ENCODE results near the gene PSMC4.
"Not testable (repeated sequence)": the region's sequence is repeated elsewhere in the genome, so short reads cannot be mapped to it uniquely, and the experiment has no call there.

Gene PSMC4

DNA sequence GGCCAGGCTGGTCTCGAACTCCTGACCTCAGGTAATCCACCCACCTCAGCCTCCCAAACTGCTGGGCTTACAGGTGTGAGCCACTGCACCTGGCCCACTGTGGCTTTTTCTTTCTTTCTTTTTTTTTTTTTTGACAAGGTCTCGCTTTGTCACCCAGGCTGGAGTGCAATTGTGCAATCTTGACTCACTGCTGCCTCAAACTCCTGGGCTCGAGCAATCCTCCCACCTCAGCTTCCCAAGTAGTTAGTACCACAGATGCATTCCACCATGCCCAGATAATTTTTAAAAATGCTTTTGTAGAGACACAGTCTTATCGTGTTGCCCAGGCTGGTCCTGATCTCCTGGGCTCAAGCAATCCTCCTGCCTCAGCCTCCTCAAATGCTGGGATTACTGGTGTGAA, 24.4 kb upstream of the PSMC4 start:
- no peak for DNase-seq (ENCODE audit: low spot score)
- TF ChIP-seq, protein P1, sequence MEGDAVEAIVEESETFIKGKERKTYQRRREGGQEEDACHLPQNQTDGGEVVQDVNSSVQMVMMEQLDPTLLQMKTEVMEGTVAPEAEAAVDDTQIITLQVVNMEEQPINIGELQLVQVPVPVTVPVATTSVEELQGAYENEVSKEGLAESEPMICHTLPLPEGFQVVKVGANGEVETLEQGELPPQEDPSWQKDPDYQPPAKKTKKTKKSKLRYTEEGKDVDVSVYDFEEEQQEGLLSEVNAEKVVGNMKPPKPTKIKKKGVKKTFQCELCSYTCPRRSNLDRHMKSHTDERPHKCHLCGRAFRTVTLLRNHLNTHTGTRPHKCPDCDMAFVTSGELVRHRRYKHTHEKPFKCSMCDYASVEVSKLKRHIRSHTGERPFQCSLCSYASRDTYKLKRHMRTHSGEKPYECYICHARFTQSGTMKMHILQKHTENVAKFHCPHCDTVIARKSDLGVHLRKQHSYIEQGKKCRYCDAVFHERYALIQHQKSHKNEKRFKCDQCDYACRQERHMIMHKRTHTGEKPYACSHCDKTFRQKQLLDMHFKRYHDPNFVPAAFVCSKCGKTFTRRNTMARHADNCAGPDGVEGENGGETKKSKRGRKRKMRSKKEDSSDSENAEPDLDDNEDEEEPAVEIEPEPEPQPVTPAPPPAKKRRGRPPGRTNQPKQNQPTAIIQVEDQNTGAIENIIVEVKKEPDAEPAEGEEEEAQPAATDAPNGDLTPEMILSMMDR (IDR thresholded peaks at IDR 0.05; ENCODE audit: extremely low read depth, missing control alignments): no peak

GRCh38 chr19:39949026-39949747, 21.8 kb upstream of the PSMC4 start:
- no peak for DNase-seq (ENCODE audit: low spot score)
- TF ChIP-seq, protein P1 (IDR thresholded peaks at IDR 0.05; ENCODE audit: extremely low read depth, missing control alignments): no peak

DNA sequence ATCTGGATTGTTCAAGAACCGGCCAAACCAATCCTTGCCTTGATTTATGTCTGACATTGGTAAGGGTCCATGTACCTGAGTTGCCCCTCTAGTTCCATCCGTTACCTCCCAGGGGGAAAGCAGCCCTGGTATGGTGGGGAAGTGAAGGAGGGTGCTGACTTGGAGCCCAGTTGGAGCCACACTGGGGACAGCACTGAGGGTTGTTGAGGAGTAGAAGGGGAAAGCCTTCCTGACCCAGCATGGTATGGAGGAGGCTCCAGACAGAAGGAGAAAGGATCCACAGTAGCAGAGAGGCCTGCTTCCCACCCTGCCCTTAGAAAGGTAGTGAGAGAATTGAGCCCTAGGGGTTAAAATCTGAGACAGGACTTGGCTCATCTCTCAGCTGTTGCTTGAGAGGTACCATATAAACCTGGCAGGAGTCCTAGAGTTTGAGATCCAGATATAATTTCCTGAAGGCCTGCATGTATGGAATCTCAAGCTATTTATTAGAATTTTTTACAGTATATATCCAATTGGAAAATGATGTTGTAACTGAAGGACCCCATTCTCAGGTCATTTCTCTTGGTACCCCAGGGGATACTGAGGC, 19.8 kb upstream of the PSMC4 start:
- DNase-seq (ENCODE audit: low spot score): no peak
- TF ChIP-seq, protein P1 (IDR thresholded peaks at IDR 0.05; ENCODE audit: extremely low read depth, missing control alignments): no peak

DNA sequence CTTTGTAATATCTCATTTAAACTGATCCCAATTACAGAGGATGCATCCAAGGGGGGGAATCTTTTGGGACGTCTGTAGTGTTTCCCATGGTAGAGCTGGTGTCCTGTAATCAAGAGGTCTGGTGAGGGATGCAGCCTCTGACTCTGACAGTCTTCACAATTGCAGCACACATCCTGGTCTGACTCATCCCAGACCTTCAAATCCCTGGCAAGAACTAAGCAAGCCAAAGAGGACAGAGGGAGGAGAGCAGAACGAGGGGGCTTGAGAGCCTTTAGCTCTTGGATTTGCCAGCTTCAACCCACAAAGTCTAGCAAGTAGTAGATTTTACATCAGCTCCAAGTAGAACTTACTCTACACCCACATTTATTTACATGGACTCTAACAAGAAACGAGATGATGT, 19.3 kb upstream of the PSMC4 start:
- DNase-seq (ENCODE audit: low spot score): no peak
- TF ChIP-seq, protein P1 (IDR thresholded peaks at IDR 0.05; ENCODE audit: extremely low read depth, missing control alignments): no peak

DNA sequence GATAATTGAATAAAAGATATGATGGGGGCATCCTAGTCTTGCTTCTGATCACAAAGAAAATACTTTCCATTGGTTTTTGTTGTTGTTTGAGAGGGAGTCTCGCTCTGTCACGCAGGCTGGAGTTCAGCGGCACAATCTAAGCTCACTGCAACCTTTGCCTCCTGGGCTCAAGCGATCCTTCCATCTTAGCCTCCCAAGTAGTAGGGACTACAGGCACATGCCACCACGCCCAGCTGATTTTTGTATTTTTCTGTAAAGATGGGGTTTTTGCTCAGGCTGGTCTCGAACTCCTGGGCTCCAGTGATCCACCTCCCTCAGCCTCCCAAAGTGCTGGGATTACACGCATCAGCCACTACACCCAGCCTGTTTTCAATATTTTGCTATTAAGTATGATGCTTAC, 17.1 kb upstream of the PSMC4 start:
- no peak for DNase-seq (ENCODE audit: low spot score)
- TF ChIP-seq, protein P1 (IDR thresholded peaks at IDR 0.05; ENCODE audit: extremely low read depth, missing control alignments): no peak

DNA sequence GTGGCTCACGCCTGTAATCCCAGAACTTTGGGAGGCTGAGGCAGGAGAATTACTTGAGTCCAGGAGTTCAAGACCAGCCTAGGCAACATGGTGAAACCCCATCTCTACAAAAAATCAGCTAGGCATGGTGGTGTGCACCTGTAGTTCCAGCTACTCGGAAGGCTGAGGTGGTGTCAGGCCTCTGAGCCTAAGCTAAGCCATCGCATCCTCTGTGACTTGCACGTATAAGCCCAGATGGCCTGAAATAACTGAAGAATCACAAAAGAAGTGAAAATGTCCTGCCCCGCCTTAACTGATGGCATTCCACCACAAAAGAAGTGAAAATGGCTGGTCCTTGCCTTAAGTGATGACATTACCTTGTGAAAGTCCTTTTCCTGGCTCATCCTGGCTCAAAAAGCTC, 13.1 kb upstream of the PSMC4 start:
- not testable (repeated sequence) for DNase-seq (ENCODE audit: low spot score)

DNA sequence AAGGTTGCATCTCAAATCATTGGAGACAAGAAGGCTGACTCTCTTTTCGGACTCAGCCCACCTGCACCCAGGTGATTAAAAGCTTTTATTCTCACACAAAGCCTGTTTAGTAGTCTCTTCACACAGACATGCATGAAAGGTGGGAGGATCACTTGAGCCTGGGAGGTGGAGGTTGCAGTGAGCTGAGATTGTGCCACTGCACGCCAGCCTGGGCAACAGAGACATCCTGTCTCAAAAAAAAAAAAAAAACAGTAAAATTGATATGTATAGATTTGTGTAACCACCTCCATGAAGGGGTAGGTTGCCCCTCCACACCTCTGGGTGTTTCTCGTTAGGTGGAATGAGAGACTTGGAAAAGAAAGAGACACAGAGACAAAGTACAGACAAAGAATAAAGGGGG, 12.0 kb upstream of the PSMC4 start:
- not testable (repeated sequence) for DNase-seq (ENCODE audit: low spot score)

- not testable (repeated sequence) for DNase-seq (ENCODE audit: low spot score)
Measured at GRCh38 chr19:39959407-39959806, 11.6 kb upstream of the PSMC4 start.

DNA sequence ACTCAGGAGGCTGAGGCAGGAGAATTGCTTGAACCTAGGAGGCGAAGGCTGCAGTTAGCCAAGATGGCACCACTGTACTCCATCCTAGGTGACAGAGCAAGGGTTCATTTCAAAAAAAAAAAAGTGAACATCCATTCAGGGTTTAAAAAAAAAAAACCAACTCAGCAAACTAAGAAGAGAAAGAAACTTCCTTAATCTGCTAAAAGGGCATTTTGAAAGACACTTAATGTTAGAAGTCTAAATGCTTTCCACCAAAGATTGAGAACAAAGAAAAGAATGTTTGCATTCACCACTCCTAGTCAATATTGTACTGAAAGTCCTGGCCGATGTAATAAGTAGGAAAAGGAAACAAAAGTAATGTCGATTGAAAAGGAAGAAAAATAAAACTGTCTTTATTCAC, 7.1 kb upstream of the PSMC4 start:
- TF ChIP-seq, protein P1 (IDR thresholded peaks at IDR 0.05; ENCODE audit: extremely low read depth, missing control alignments): no peak
- DNase-seq (ENCODE audit: low spot score): no peak

Measured in GM20000 (cell line).